Muscle of back (tissue), 11 donors: ENCODE data around the gene CHST14. TPM values are rescaled to one million over a fixed set of nuclear protein-coding genes. Genes with fewer than 3 reads are reported as not detected.
A peak's percentile ranks its signal among the peaks of the same experiment; 100 is the strongest.

Experiments used
- DNase-seq, 3 donors: peaks; one replicate each; pipeline versions ENCODE4 v3.0.0 to v3.0.0-alpha.2; 2013
- polyA plus RNA-seq, 10 donors: library from polyadenylated mRNA; unstranded; fragments of 120-200 nt; gene quantifications; one replicate each; pipeline ENCODE4 v1.2.1, GENCODE V29; 2013; ENCODE audit not compliant: insufficient read length in 10 of 10

Gene CHST14
- polyA plus RNA-seq, 10 donors = 30.4 to 49.4 (median 36.8) TPM

GRCh38 chr15:40486066-40486770 is 15.4 kb downstream of the CHST14 start:
- no peak for DNase-seq

GRCh38 chr15:40487816-40488682 is 17.3 kb downstream of the CHST14 start:
- DNase-seq = no peak

DNA sequence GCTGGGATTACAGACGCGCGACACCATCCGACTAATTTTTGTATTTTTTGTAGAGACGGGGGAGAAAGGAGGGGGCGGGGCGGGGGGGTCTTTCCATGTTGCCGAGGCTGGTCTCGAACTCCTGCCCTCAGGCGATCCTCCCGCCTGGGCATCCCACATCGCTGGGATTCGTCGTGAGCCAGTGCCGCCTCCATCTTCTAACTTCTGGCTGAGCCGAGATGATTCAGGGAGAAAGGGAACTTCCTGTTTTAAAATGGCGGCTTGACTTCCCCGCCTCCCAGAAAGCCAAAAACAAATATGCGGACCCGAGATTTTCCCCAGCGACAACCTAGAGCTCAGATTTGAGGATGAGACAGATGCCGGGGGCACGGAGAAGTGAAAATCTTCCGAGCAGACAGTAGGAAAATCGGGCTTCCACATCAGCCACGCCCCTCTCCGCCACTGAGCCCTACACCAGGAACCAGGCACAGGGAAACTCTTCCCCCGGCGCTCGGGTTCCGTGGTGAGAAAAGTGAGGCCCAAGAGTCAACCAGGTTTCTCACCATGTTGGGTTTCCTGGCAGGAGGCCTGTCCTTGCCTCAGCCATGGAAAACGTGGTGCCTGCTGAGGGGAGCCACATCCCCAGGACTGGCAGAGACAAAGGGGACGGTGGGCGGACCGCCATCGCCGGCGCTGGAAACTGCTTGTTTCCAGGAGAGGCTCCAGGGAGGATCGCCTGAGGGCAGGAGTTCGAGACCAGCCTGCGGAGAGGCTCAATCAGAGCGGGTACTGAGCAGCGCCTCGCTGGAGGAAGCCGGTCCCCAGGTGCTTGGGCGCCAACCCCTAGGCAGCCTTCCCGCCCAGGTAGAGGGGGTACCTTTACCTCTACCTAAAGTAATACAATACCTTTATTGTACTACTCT is 18.7 kb downstream of the CHST14 start:
- no peak for DNase-seq

DNA sequence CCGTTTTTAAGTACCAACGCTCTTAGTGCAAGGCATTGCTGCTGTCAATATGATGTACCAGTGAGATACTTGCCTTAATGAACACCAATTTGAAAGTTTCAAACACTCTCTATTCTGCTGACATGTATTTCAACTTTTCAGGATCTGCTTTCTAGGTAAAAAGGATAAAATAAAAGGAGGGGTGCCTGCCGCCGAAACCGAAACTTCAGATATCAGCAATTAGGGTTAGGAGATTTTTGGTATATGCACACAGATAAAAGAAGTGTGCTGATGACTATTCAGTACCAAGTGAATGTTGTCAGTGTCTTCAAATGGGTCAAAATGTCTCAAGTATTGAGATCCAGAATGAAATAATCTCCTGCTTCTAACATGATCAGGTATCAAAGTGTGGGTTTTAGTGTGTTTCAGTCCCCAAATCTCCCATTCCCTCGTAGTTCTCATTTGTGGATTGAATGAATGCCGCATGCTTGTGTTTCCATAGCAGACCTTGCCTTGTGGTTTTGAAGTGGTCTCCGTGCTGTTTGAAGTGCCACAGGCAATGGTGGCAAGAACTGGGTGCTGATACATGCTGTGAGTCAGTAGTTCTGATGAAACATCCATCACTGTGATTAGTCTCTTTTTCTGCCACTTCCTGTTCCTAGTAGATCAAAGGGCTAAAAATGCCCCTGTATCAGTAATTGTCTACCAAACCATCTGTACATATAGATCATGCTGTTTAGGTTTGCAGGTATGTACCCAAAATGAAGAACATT is 22.5 kb downstream of the CHST14 start:
- no peak for DNase-seq

DNA sequence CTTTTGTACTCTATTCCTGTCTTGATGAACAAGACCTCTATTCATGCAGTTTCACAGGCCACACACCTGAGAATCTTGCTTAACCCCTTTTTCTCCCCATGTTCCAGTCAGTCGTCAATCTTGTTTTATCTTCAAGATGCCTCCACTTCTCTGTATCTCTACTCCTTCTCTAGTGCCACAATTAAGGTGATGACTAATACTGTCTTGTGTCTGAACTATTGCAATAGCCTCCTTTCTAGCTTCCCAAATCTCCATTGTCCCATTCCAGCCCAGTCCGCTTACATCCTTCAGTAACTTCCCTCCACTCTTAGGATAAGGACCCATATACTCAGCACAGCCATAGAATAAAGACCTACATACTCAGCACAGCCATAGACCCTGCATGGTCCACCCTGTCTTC is 24.7 kb downstream of the CHST14 start:
- no peak for DNase-seq

- DNase-seq = no peak
Observed at GRCh38 chr15:40498418-40498817, 27.6 kb downstream of the CHST14 start.

DNA sequence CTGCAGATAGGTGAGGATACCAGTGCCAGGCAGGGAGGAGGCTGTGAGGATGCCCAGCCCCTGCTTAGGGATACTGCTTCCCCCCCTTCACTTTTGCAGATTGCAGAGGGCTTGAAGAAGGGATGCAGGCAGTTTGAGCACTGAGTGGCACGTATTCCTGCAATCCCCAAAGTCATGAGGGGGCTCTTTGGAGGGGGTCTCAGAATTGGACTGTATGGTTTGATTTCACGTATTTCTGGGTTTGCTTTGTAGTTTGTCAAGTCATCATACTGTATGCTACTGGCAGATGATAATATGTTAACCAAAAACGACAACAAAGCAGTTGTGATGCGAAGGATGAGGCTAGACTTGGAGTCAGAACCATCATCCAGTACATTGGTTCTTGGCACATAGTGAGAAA is 28.1 kb downstream of the CHST14 start:
- no peak for DNase-seq

DNA sequence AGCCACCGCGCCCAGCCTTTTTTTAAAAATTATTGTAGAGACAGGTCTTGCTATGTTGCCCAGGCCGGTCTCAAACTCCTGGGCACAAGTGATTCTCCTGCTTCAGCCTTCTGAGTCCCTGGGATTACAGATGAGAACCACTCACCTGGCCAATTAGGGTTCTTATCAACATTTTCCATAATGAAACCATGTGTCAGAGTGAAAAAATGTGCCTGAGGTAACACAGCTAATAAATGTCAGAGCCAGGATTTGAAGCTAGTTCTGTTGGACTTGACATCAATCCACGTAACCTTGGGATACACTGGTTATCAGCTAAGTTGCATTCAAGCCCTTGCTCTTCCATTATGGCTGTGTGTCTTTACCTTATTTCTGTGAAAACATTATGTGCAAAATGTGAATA is 29.1 kb downstream of the CHST14 start:
- no peak for DNase-seq

DNA sequence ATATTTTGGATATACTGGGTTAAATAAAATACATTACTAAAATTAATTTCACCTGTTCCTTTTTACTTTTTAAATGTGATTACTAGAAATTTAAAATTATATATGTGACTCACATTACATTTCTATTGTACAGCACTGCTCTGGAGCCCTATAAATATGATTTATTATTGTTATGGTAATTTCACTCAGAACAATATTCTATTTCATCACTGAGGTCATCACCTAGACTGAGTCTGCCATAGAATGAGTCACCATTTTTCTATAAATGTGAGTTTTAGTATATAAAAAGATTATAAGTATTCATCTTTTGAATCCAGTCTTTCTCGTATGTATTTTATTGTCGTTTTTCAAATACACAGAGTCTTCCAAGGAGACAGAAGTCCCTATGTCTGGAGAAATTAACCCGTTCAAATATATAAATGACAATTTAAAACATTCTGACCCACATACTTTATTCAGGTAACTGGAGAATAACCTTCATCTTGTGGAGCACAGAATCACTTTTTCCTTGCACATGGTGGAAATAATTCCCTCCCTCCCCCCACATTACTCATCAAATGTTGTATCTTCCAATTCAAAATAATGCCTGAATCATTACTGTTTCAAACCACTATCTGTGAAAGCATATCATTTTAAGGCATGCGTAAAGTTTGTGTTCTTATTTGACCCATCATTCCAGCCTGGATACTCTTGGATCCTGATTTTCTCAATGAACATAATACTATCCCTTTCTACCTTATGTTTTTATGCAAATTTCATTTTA is 30.0 kb downstream of the CHST14 start:
- no peak for DNase-seq

DNA sequence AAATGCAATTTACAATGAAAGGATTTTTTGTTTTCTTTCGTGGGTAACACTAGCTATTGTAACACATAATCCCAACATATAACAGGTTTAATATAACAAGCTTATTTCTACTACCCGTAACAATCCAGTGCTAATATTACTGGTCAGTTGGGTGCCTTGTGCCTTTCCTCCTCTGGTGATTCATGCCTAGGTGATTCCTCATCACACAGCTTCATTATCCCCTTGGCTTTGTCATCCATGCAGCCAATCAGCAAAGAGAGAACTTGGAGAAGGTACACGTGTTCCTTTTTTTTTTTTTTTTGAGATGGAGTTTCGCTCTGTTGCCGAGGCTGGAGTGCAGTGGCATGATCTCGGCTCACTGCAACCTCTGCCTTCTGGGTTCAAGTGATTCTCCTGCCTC is 30.7 kb downstream of the CHST14 start:
- no peak for DNase-seq

DNA sequence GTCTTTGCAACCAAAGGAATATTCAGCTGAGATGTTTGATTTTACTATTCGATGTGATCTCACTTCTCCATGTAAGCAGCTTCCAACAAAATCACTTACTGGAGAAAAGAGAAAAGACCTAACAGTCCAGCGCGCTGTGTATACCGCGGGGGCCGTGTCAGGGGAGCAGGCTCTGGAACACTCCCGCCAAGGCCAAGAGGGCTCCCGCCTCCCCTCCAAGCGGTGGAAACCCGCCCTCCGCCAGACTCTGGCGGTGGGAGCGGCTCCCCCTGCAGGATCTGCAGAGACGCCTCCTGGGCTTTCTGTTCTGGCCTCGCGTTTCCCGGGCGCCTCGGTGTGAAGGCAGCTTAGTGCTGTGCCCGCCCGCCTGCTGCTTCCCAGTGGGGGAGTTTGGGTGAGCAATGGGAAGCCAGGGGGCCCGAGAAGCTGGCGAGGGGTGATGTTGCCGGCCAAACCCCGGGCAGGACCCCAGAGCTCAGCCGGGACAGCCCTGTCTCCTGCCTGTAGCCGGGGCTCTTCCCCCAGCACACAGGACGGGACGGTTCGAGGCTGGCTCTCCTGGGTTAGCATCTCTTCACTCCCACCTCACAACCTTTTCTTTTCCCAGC is 36.3 kb downstream of the CHST14 start:
- peak; percentile 64 to 92 (median 83) for DNase-seq

DNA sequence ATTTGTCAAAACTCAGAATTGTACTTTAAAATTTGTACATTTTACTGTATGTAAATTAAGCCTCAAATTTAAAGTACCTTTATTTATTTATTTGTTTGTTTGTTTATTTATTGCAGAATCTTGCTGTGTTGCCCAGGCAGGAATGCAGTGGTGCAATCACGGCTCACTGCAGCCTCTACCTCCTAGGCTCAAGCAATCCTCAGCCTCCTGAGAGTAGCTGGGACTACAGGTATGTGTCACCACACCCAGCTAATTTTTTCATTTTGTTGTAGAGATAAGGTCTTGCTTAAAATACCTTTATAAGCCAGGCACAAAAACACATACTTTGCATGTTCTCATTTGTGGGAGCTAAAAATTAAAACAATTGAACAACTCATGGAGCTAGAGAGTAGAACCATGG is 37.4 kb downstream of the CHST14 start:
- DNase-seq = no peak

DNA sequence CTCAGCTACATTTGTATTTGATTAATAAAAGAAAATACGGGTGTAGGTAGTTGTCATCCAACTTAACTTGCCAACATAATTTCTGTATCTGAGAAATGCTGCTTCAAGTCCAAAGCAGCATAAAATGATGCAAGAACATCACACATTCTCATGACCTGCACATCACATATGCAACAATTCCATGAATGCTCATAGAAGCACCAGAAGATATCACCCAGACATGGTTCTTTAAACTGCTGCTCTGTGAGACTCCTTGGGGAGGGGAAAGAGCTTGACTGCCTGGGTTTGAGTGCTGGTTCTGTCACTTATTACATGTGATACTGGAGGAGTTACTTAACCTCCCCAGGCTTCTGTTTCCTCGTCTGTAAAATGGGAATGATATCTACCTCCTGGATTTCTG is 39.4 kb downstream of the CHST14 start:
- no peak for DNase-seq

GRCh38 chr15:40511093-40511471 is 40.3 kb downstream of the CHST14 start:
- no peak for DNase-seq

DNA sequence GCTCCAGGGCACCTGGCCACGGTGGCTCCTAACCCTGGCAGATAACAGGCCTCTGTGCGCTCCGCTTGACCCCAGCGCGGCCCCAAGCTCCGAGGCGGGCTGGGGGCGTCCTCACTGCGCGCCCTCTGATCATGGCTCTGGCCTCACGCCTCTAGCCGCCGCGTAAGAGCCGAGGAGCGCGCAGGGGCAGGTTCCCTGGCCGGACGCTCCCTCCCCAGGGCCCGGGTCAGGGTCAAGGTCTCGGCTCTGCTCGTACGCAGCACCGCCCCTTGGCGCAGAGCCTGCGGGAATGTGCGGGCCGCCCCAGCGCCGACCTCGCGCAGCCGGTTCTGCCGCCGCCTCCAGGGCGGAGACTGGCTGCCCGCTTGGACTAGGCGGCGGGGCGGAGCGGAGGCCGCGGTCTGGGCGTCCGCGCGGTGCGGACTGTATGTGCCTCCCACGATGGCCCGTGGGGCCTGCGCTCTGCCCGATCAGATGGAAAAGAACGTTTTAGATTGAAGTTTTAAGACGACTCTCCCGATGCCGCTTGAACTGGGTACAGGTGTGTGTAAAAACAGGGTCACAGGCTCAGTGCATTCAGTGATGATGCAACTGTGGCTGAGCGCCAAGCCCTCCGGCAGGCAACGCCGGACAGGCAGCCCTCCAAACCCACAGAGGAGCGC is 40.8 kb downstream of the CHST14 start:
- DNase-seq = peak; percentile 33 to 85 (median 68)

DNA sequence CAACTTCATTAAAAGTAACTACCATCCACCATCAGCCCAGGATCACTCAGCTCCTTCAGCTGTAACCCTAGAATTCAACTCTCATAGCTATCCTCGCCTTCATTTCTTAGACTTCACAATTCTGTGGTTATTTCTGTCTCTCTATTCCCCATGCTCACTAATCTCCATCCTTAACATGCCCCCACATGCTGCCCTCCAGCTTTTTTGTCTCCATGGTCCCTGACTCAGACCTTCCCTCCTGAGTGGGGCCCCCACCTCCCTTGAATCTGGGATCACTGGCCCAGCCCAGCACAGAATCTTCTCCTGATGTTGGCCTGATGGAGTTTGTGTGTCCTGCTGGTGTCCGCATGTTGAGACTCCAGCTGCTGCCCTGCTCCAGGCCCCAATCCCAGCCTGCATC is 41.7 kb downstream of the CHST14 start:
- DNase-seq = peak in 1 of 3 donors; percentile 14

DNA sequence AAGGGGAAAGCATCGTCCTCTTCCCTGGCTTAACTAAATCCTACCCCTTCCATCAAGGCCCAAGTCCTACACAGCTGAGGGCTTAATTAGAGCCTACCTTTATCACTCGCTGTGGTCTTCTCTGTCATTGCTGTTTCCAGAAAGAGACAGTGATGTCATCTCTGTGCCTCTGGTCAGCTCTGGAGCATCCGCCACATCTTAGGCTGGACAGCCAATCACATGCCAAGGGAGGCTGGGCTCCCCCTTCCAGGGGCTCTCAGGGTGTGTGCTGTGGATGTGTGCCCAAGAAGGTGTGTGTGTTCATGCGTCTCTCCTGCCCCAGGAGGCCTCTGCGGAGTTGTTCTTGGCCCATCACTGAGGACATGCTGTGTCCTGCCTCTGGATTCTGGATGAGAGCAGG is 42.8 kb downstream of the CHST14 start:
- no peak for DNase-seq

- no peak for DNase-seq
Observed at GRCh38 chr15:40516322-40516721, 45.5 kb downstream of the CHST14 start.
